C4-2B (cell line): ENCODE data around the gene C20orf173.

Source experiments
- ZFX ChIP-seq: fragments of 450-650 bp; IDR thresholded peaks from 2 replicates; pipeline ENCODE4 v1.6.1; 2017
- TF ChIP-seq, protein P1 (sequence below): fragments of 450-650 bp; conservative IDR thresholded peaks from 2 replicates; pipeline ENCODE4 v1.5.1; 2017; ENCODE audit warnings: mild to moderate bottlenecking

DNA sequence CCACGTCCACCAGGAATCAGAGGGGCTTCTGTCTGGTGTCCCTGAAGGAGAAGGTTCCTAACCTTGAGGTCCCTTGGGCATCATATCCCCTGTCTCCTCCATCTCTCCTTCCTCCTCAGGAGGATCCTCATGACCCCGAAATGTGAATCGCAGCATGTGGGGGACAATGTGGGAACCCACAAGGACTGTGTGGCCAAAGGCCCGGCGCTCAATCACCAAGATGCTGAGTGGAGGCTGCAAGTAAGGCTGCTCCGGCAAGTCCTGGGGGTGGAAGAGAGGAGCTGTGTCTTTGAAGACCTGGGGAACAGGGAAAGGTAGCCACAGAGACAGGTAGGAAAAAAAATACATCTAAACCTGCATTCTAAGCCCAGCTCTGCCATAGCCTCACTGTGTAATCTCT, 49.7 kb upstream of the C20orf173 start:
- TF ChIP-seq, protein P1, sequence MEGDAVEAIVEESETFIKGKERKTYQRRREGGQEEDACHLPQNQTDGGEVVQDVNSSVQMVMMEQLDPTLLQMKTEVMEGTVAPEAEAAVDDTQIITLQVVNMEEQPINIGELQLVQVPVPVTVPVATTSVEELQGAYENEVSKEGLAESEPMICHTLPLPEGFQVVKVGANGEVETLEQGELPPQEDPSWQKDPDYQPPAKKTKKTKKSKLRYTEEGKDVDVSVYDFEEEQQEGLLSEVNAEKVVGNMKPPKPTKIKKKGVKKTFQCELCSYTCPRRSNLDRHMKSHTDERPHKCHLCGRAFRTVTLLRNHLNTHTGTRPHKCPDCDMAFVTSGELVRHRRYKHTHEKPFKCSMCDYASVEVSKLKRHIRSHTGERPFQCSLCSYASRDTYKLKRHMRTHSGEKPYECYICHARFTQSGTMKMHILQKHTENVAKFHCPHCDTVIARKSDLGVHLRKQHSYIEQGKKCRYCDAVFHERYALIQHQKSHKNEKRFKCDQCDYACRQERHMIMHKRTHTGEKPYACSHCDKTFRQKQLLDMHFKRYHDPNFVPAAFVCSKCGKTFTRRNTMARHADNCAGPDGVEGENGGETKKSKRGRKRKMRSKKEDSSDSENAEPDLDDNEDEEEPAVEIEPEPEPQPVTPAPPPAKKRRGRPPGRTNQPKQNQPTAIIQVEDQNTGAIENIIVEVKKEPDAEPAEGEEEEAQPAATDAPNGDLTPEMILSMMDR, result no peak
- no peak for TF ChIP-seq ZFX
